ENCODE data around the gene C1orf53. TPM values are rescaled to one million over a fixed set of nuclear protein-coding genes. Genes with fewer than 3 reads are reported as not detected.

C1orf53 gene
- total RNA-seq, 4 donors from 2014 or later: 2.5 to 7.0 TPM; not detected in 2

DNA sequence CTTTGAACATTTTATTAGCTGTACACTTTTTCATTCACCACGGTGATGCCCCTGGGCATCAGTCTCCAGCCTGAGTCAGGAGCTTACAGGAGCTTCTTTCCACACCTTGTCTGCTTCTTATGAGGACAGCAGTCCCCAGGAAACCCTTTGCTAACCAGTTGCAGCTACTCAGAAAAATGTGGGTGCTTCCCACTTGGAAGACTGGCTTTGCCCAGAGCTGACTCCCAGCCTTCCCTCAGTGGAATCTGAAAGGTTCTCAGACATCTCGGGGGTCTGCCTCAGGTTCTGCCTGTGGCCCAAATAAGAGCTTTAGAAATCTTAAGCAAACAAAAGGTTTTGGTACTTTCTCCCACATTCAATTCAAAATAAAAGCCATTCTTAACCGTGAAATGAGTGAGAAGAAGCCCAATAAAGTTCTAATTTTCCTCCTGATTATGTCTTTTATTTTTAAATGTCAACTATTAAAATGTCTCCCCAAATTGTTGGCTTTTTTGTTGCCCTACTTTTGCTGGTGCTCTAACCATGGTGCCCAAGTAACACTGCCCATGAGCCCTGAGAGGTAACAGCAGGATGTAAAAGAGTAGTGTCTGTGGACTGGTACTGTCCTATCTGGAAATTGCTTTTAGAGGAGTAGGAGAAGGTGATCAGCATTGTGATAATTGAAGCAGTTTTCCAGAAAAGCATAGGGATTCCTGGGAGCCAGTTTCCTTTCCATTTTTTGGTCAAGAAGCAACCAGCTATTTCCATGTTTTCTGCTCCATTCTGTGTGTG is 5.6 kb downstream of the C1orf53 start:
- in situ Hi-C loops (cut with MboI; ENCODE audit: low pct_ligation_motif_present in 1 of 4, low pct_unique_long_range_greater_than_20kb in 1 of 4, low sequenced_read_pairs in 3 of 4) (no loop called here), intact Hi-C loops (cut with DNase I; ENCODE audit: low total_unique reads) (no loop called here)
- Histone ChIP-seq H3K27ac (no peak overlapping the region), H3K9me3 (no peaks in the 10 kb centered on the region), H3K4me1 (peaks cover 12 to 40% (median 21%) of the 10 kb centered on the region in 4 donors), H3K36me3 (no peaks in the 10 kb centered on the region), H3K27me3 (peaks cover 97% of the 10 kb centered on the region), H3K4me3 (no peak overlapping the region)
- 46 to 52% methylated on average over 3 of the region's 3 CpGs for WGBS, 2 donors (ENCODE audit: low coverage in 1 of 2)
- no peak for TF ChIP-seq POLR2A (IDR thresholded peaks at IDR 0.05)
- TF ChIP-seq POLR2AphosphoS5 (IDR thresholded peaks at IDR 0.05): no peak
- no peak for TF ChIP-seq EP300 (IDR thresholded peaks at IDR 0.05; ENCODE audit: low read depth)
- TF ChIP-seq, protein P1, sequence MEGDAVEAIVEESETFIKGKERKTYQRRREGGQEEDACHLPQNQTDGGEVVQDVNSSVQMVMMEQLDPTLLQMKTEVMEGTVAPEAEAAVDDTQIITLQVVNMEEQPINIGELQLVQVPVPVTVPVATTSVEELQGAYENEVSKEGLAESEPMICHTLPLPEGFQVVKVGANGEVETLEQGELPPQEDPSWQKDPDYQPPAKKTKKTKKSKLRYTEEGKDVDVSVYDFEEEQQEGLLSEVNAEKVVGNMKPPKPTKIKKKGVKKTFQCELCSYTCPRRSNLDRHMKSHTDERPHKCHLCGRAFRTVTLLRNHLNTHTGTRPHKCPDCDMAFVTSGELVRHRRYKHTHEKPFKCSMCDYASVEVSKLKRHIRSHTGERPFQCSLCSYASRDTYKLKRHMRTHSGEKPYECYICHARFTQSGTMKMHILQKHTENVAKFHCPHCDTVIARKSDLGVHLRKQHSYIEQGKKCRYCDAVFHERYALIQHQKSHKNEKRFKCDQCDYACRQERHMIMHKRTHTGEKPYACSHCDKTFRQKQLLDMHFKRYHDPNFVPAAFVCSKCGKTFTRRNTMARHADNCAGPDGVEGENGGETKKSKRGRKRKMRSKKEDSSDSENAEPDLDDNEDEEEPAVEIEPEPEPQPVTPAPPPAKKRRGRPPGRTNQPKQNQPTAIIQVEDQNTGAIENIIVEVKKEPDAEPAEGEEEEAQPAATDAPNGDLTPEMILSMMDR (IDR thresholded peaks at IDR 0.05): no peak
- no peak for DNase-seq

DNA sequence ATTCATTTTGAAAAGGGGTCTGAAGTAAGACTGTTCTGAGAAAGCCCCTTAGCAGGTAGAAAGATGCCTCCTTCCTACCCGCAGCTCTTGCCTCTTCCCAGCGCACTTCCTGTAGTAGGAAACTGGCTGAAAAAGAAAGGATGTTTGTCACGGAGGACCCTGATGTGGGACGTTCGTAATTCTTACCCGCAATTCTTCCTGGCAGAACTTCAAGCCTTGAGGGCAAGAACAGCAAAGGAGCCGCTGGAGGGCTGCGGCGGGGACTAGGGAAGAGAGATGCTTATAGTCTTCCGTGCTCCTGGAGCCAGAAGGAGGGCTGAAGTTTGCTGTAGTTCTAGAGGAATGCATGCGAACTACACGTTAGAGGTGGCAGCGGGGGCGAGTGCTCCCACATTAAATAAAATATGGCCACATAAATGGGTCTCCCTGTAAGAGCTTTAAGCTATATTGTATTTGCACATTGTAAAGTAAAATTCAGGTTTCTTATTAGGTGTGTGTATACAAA is 6.3 kb downstream of the C1orf53 start:
- TF ChIP-seq POLR2AphosphoS5 (IDR thresholded peaks at IDR 0.05) (no peak), EP300 (IDR thresholded peaks at IDR 0.05; ENCODE audit: low read depth) (no peak)
- no peak for DNase-seq
- 4 to 8% methylated on average over 9 to 14 of the region's 14 CpGs for WGBS, 2 donors (ENCODE audit: low coverage in 1 of 2)
- in situ Hi-C loops (cut with MboI; ENCODE audit: low pct_ligation_motif_present in 1 of 4, low pct_unique_long_range_greater_than_20kb in 1 of 4, low sequenced_read_pairs in 3 of 4): no loop called here
- Histone ChIP-seq H3K36me3 (no peaks in the 10 kb centered on the region), H3K9me3 (no peaks in the 10 kb centered on the region), H3K27ac (no peak overlapping the region), H3K27me3 (peaks cover 100% of the 10 kb centered on the region), H3K4me1 (peaks cover 12 to 42% (median 24%) of the 10 kb centered on the region in 4 donors), H3K4me3 (no peak overlapping the region)
- intact Hi-C loops (cut with DNase I; ENCODE audit: low total_unique reads): no loop called here

- 13% methylated on average over 8 of the region's 8 CpGs; no CpG with 5 or more reads in 1 of the 2 donors for WGBS, 2 donors (ENCODE audit: low coverage in 1 of 2)
- Histone ChIP-seq H3K36me3 (no peaks in the 10 kb centered on the region), H3K9me3 (no peaks in the 10 kb centered on the region), H3K4me3 (no peak overlapping the region), H3K27ac (no peak overlapping the region), H3K4me1 (peaks cover 12 to 42% (median 24%) of the 10 kb centered on the region in 4 donors), H3K27me3 (peaks cover 100% of the 10 kb centered on the region)
- TF ChIP-seq EP300 (IDR thresholded peaks at IDR 0.05; ENCODE audit: low read depth): no peak
- TF ChIP-seq, protein P1 (IDR thresholded peaks at IDR 0.05): no peak
- DNase-seq: no peak
- intact Hi-C loops (cut with DNase I; ENCODE audit: low total_unique reads): no loop called here
- in situ Hi-C loops (cut with MboI; ENCODE audit: low pct_ligation_motif_present in 1 of 4, low pct_unique_long_range_greater_than_20kb in 1 of 4, low sequenced_read_pairs in 3 of 4): no loop called here
These were observed 7.0 kb downstream of the C1orf53 start for GRCh38 chr1:197909384-197909783.

DNA sequence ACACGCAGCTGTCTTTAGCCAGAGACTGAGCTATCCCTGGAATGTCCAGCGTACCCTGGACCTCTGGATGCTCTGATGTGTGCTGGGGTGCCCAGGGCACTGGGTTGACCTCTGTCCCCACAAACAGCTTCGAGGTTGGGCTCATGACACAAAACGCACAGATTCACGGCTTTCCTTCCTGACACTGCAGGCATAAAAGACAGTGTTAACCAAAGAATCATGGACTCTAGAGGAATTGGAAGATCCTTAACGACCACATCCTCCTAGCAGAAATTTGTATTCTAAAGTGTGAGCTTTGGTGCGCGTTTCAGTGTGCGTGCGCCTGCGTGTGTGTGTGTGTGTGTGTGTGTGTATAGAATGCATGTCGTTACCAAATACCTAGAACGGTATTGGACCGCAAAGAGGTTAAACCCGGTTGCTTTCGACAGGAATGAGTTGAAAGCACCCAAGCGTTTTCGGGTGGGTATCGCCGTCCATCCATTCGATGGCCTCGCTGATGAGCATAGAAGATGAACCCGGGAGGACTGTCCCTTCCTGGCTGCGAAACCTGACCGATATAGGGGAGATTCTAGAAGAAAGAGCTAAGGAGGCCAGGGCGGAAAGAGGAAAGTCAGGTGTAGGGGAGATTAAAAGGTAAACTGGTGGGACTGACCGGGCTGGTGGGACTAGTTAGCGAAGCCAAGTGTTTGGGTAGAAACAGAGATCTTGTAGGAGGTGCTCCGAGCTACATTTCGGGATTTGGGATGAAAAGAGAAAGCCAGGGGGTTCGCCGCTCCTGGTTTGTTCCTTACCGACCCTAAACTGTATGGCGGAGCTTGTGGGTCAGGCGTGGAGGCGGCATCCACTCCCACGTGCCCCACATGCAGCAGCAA is 7.9 kb downstream of the C1orf53 start:
- H3K27me3 ChIP-seq: peaks cover 100% of the 10 kb centered on the region
- TF ChIP-seq, protein P1 (IDR thresholded peaks at IDR 0.05): no peak
- no peak for TF ChIP-seq EP300 (IDR thresholded peaks at IDR 0.05; ENCODE audit: low read depth)
- no peak for TF ChIP-seq POLR2A (IDR thresholded peaks at IDR 0.05)
- no peak for TF ChIP-seq POLR2AphosphoS5 (IDR thresholded peaks at IDR 0.05)
- no peak overlapping the region for H3K27ac ChIP-seq
- peaks cover 12 to 43% (median 24%) of the 10 kb centered on the region in 4 donors for H3K4me1 ChIP-seq
- DNase-seq: no peak
- no peaks in the 10 kb centered on the region for H3K36me3 ChIP-seq
- intact Hi-C loops (cut with DNase I; ENCODE audit: low total_unique reads) (no loop called here), in situ Hi-C loops (cut with MboI; ENCODE audit: low pct_ligation_motif_present in 1 of 4, low pct_unique_long_range_greater_than_20kb in 1 of 4, low sequenced_read_pairs in 3 of 4) (no loop called here)
- H3K4me3 ChIP-seq: no peak overlapping the region
- no peaks in the 10 kb centered on the region for H3K9me3 ChIP-seq
- 5 to 15% methylated on average over 8 to 37 of the region's 37 CpGs for WGBS, 2 donors (ENCODE audit: low coverage in 1 of 2)
